Measurements from ENCODE around the gene PCCA.

PCCA gene

GRCh38 chr13:100197591-100198365 lies 108.9 kb downstream of the PCCA start:
- no peaks in the 10 kb centered on the region for H3K79me2 ChIP-seq (ENCODE audit: insufficient read depth, low read length)
- no peaks in the 10 kb centered on the region for H3K9me3 ChIP-seq (ENCODE audit: insufficient read depth, low read length)
- H3K36me3 ChIP-seq (ENCODE audit: low read length): no peaks in the 10 kb centered on the region
- H3K4me3 ChIP-seq (ENCODE audit: insufficient read depth, low read length, poor library complexity, severe bottlenecking): no peak overlapping the region
- no peak overlapping the region for H3K9ac ChIP-seq (ENCODE audit: low read length)
- no peak overlapping the region for H3K4me2 ChIP-seq (ENCODE audit: low read depth, low read length, poor library complexity, severe bottlenecking)
- no peaks in the 10 kb centered on the region for H4K20me1 ChIP-seq (ENCODE audit: low read depth, low read length)
- H3F3A ChIP-seq (ENCODE audit: insufficient read depth): no peaks in the 10 kb centered on the region
- TF ChIP-seq EZH2phosphoT487 (conservative IDR thresholded peaks at IDR 0.05; ENCODE audit: low read length): no peak
- no peak overlapping the region for H3K27ac ChIP-seq (ENCODE audit: low read depth, low read length)
- H2AFZ ChIP-seq (ENCODE audit: low read depth, low read length, severe bottlenecking): no peak overlapping the region
- no peaks in the 10 kb centered on the region for H3K9me2 ChIP-seq (replicated peaks; ENCODE audit: insufficient read depth, low read length)
- H3K27me3 ChIP-seq (ENCODE audit: low read length): no peaks in the 10 kb centered on the region

GRCh38 chr13:100203696-100204367 lies 114.9 kb downstream of the PCCA start:
- Histone ChIP-seq H2AFZ (ENCODE audit: low read depth, low read length, severe bottlenecking) (no peak overlapping the region), H3K27ac (ENCODE audit: low read depth, low read length) (no peak overlapping the region), H3K79me2 (ENCODE audit: insufficient read depth, low read length) (no peaks in the 10 kb centered on the region), H3K9me2 (replicated peaks; ENCODE audit: insufficient read depth, low read length) (no peaks in the 10 kb centered on the region), H3K4me2 (ENCODE audit: low read depth, low read length, poor library complexity, severe bottlenecking) (no peak overlapping the region), H3K4me3 (ENCODE audit: insufficient read depth, low read length, poor library complexity, severe bottlenecking) (no peak overlapping the region), H3K9ac (ENCODE audit: low read length) (no peak overlapping the region), H3K27me3 (ENCODE audit: low read length) (no peaks in the 10 kb centered on the region), H3K36me3 (ENCODE audit: low read length) (no peaks in the 10 kb centered on the region), H3F3A (ENCODE audit: insufficient read depth) (no peaks in the 10 kb centered on the region), H4K20me1 (ENCODE audit: low read depth, low read length) (no peaks in the 10 kb centered on the region), H3K9me3 (ENCODE audit: insufficient read depth, low read length) (no peaks in the 10 kb centered on the region)
- TF ChIP-seq EZH2phosphoT487 (conservative IDR thresholded peaks at IDR 0.05; ENCODE audit: low read length) (no peak), CTCF (IDR thresholded peaks at IDR 0.05; ENCODE audit: insufficient read depth, low read length, poor library complexity, severe bottlenecking) (no peak)

- Histone ChIP-seq H3K27me3 (ENCODE audit: low read length) (no peaks in the 10 kb centered on the region), H3K36me3 (ENCODE audit: low read length) (no peaks in the 10 kb centered on the region), H3K9me2 (replicated peaks; ENCODE audit: insufficient read depth, low read length) (no peaks in the 10 kb centered on the region), H3K9ac (ENCODE audit: low read length) (no peak overlapping the region), H2AFZ (ENCODE audit: low read depth, low read length, severe bottlenecking) (no peak overlapping the region), H3K79me2 (ENCODE audit: insufficient read depth, low read length) (no peaks in the 10 kb centered on the region), H3K9me3 (ENCODE audit: insufficient read depth, low read length) (no peaks in the 10 kb centered on the region), H3K4me2 (ENCODE audit: low read depth, low read length, poor library complexity, severe bottlenecking) (no peak overlapping the region), H4K20me1 (ENCODE audit: low read depth, low read length) (no peaks in the 10 kb centered on the region), H3K4me3 (ENCODE audit: insufficient read depth, low read length, poor library complexity, severe bottlenecking) (no peak overlapping the region), H3F3A (ENCODE audit: insufficient read depth) (no peaks in the 10 kb centered on the region), H3K27ac (ENCODE audit: low read depth, low read length) (no peak overlapping the region)
- TF ChIP-seq CTCF (IDR thresholded peaks at IDR 0.05; ENCODE audit: insufficient read depth, low read length, poor library complexity, severe bottlenecking) (no peak), EZH2phosphoT487 (conservative IDR thresholded peaks at IDR 0.05; ENCODE audit: low read length) (no peak)
Measured at GRCh38 chr13:100208002-100208401, 119.1 kb downstream of the PCCA start.

GRCh38 chr13:100208626-100209025 lies 119.7 kb downstream of the PCCA start:
- Histone ChIP-seq H3K79me2 (ENCODE audit: insufficient read depth, low read length) (no peaks in the 10 kb centered on the region), H3K9me2 (replicated peaks; ENCODE audit: insufficient read depth, low read length) (no peaks in the 10 kb centered on the region), H3K27ac (ENCODE audit: low read depth, low read length) (no peak overlapping the region), H3K27me3 (ENCODE audit: low read length) (no peaks in the 10 kb centered on the region), H3F3A (ENCODE audit: insufficient read depth) (no peaks in the 10 kb centered on the region), H3K36me3 (ENCODE audit: low read length) (no peaks in the 10 kb centered on the region), H3K4me3 (ENCODE audit: insufficient read depth, low read length, poor library complexity, severe bottlenecking) (no peak overlapping the region), H3K9ac (ENCODE audit: low read length) (no peak overlapping the region), H2AFZ (ENCODE audit: low read depth, low read length, severe bottlenecking) (no peak overlapping the region), H3K9me3 (ENCODE audit: insufficient read depth, low read length) (no peaks in the 10 kb centered on the region), H4K20me1 (ENCODE audit: low read depth, low read length) (no peaks in the 10 kb centered on the region), H3K4me2 (ENCODE audit: low read depth, low read length, poor library complexity, severe bottlenecking) (no peak overlapping the region)
- TF ChIP-seq EZH2phosphoT487 (conservative IDR thresholded peaks at IDR 0.05; ENCODE audit: low read length) (no peak), CTCF (IDR thresholded peaks at IDR 0.05; ENCODE audit: insufficient read depth, low read length, poor library complexity, severe bottlenecking) (no peak)
